H4 (cell line): ENCODE measurements around the gene TAGLN2. TPM values are rescaled to one million over a fixed set of nuclear protein-coding genes. Genes with fewer than 3 reads are reported as not detected.

Source experiments
- DNase-seq: peaks from one replicate; pipeline ENCODE4 v3.0.0-alpha.2; 2015; ENCODE audit warnings: low spot score
- total RNA-seq: library from RNA; depleted of rRNA; stranded (reverse); fragments of >200 nt; shearing (Covaris generic); gene quantifications from 2 replicates; pipeline ENCODE4 v1.2.3, GENCODE V29; 2014; rRNA removed

The TAGLN2 gene
- total RNA-seq, 1 experiment from 2014 or later = 497 TPM

GRCh38 chr1:159873530-159874143, 51.7 kb downstream of the TAGLN2 start:
- DNase-seq = no peak

- DNase-seq = no peak
Measured at GRCh38 chr1:159872891-159873290, 52.4 kb downstream of the TAGLN2 start.

GRCh38 chr1:159870704-159871103, 54.6 kb downstream of the TAGLN2 start:
- no peak for DNase-seq

GRCh38 chr1:159869607-159870006, 55.7 kb downstream of the TAGLN2 start:
- no peak for DNase-seq

GRCh38 chr1:159869173-159869572, 56.1 kb downstream of the TAGLN2 start:
- DNase-seq = peak; percentile 65

GRCh38 chr1:159868766-159869165, 56.5 kb downstream of the TAGLN2 start:
- no peak for DNase-seq

Other genes with a start within 250 kb of the TAGLN2 start
- not detected in 2 replicates for gene CRP, start 210.9 kb downstream of the TAGLN2 start, total RNA-seq
- 11.0 and 14.8 TPM in 2 replicates for gene DUSP23, start 144.5 kb downstream of the TAGLN2 start, total RNA-seq
- not detected in 2 replicates for gene FCRL6, start 123.1 kb downstream of the TAGLN2 start, total RNA-seq
- 0.17 TPM in 1 of 2 replicates, not detected in the other for gene SLAMF8, start 98.6 kb downstream of the TAGLN2 start, total RNA-seq
- gene VSIG8, start 62.9 kb downstream of the TAGLN2 start, total RNA-seq = 0.14 TPM in 1 of 2 replicates, not detected in the other
- 0.21 and 0.62 TPM in 2 replicates for gene CFAP45, start 25.3 kb downstream of the TAGLN2 start, total RNA-seq
- 0.47 and 0.52 TPM in 2 replicates for gene IGSF9, start 20.1 kb upstream of the TAGLN2 start, total RNA-seq
- 2.2 TPM in 1 of 2 replicates, not detected in the other for gene SLAMF9, start 28.7 kb upstream of the TAGLN2 start, total RNA-seq
- gene PIGM, start 106.5 kb upstream of the TAGLN2 start, total RNA-seq = 6.0 and 6.3 TPM in 2 replicates
- not detected in 2 replicates for gene KCNJ10, start 144.7 kb upstream of the TAGLN2 start, total RNA-seq
- gene KCNJ9, start 156.0 kb upstream of the TAGLN2 start, total RNA-seq = not detected in 2 replicates
- gene IGSF8, start 173.1 kb upstream of the TAGLN2 start, total RNA-seq = 13.7 and 20.7 TPM in 2 replicates
- gene ATP1A2, start 190.3 kb upstream of the TAGLN2 start, total RNA-seq = 0.10 TPM in 1 of 2 replicates, not detected in the other
- not detected in 2 replicates for gene ATP1A4, start 226.1 kb upstream of the TAGLN2 start, total RNA-seq